ENCODE data around the gene ACOT12.

Gene ACOT12

GRCh38 chr5:81371354-81371876 is 22.5 kb downstream of the ACOT12 start:
- Mint-ChIP-seq H3K4me1 (no peaks in the 10 kb centered on the region), H3K27me3 (peaks cover 7% of the 10 kb centered on the region), H3K9me3 (no peaks in the 10 kb centered on the region), H3K27ac (no peak overlapping the region), H3K36me3 (no peaks in the 10 kb centered on the region), H3K4me3 (no peak overlapping the region)
- DNase-seq (ENCODE audit: low spot score in 2 of 2): no peak
- ATAC-seq (ENCODE audit: low read depth): no peak

- no peak for DNase-seq (ENCODE audit: low spot score in 2 of 2)
- H3K4me1 Mint-ChIP-seq: no peaks in the 10 kb centered on the region
- no peak overlapping the region for H3K27ac Mint-ChIP-seq
- no peak overlapping the region for H3K4me3 Mint-ChIP-seq
- H3K9me3 Mint-ChIP-seq: no peaks in the 10 kb centered on the region
- ATAC-seq (ENCODE audit: low read depth): no peak
- peaks cover 7% of the 10 kb centered on the region for H3K27me3 Mint-ChIP-seq
- H3K36me3 Mint-ChIP-seq: no peaks in the 10 kb centered on the region
These were observed 23.0 kb downstream of the ACOT12 start for GRCh38 chr5:81370912-81371311.

- Mint-ChIP-seq H3K36me3 (no peaks in the 10 kb centered on the region), H3K27me3 (peaks cover 2% of the 10 kb centered on the region), H3K4me1 (no peaks in the 10 kb centered on the region), H3K4me3 (no peak overlapping the region), H3K27ac (no peak overlapping the region), H3K9me3 (no peaks in the 10 kb centered on the region)
- no peak for DNase-seq (ENCODE audit: low spot score in 2 of 2)
- no peak for ATAC-seq (ENCODE audit: low read depth)
These were observed 28.4 kb downstream of the ACOT12 start for GRCh38 chr5:81365541-81365940.

GRCh38 chr5:81363093-81363871 is 30.7 kb downstream of the ACOT12 start:
- peaks cover 4% of the 10 kb centered on the region for H3K27me3 Mint-ChIP-seq
- no peaks in the 10 kb centered on the region for H3K4me1 Mint-ChIP-seq
- ATAC-seq (ENCODE audit: low read depth) (no peak), DNase-seq (ENCODE audit: low spot score in 2 of 2) (no peak)
- no peak overlapping the region for H3K27ac Mint-ChIP-seq
- no peaks in the 10 kb centered on the region for H3K9me3 Mint-ChIP-seq
- H3K36me3 Mint-ChIP-seq: no peaks in the 10 kb centered on the region
- no peak overlapping the region for H3K4me3 Mint-ChIP-seq

- DNase-seq (ENCODE audit: low spot score in 2 of 2): no peak
- H3K4me3 Mint-ChIP-seq: no peak overlapping the region
These were observed 32.3 kb downstream of the ACOT12 start for GRCh38 chr5:81361600-81361999.

GRCh38 chr5:81360640-81361039 is 33.3 kb downstream of the ACOT12 start:
- no peak for DNase-seq (ENCODE audit: low spot score in 2 of 2)
- ATAC-seq (ENCODE audit: low read depth): no peak
- H3K27ac Mint-ChIP-seq: no peak overlapping the region
- H3K4me3 Mint-ChIP-seq: no peak overlapping the region
- no peaks in the 10 kb centered on the region for H3K36me3 Mint-ChIP-seq
- H3K27me3 Mint-ChIP-seq: peaks cover 2% of the 10 kb centered on the region
- H3K9me3 Mint-ChIP-seq: no peaks in the 10 kb centered on the region
- no peaks in the 10 kb centered on the region for H3K4me1 Mint-ChIP-seq

More at GRCh38 chr5:81361600-81361999, 32.3 kb downstream of the ACOT12 start:
- H3K4me1 Mint-ChIP-seq: no peaks in the 10 kb centered on the region
- H3K27ac Mint-ChIP-seq: no peak overlapping the region
- H3K9me3 Mint-ChIP-seq: no peaks in the 10 kb centered on the region
- H3K36me3 Mint-ChIP-seq: no peaks in the 10 kb centered on the region
- H3K27me3 Mint-ChIP-seq: peaks cover 2% of the 10 kb centered on the region
- no peak for ATAC-seq (ENCODE audit: low read depth)

GRCh38 chr5:81359881-81360280 is 34.1 kb downstream of the ACOT12 start:
- DNase-seq (ENCODE audit: low spot score in 2 of 2): no peak
- H3K4me3 Mint-ChIP-seq: no peak overlapping the region
- no peaks in the 10 kb centered on the region for H3K4me1 Mint-ChIP-seq
- H3K27me3 Mint-ChIP-seq: peaks cover 2% of the 10 kb centered on the region
- H3K36me3 Mint-ChIP-seq: no peaks in the 10 kb centered on the region
- no peak overlapping the region for H3K27ac Mint-ChIP-seq
- H3K9me3 Mint-ChIP-seq: no peaks in the 10 kb centered on the region
- no peak for ATAC-seq (ENCODE audit: low read depth)

GRCh38 chr5:81359108-81359507 is 34.8 kb downstream of the ACOT12 start:
- no peak for ATAC-seq (ENCODE audit: low read depth)

GRCh38 chr5:81355291-81356251 is 38.4 kb downstream of the ACOT12 start:
- H3K27me3 Mint-ChIP-seq: peaks cover 3% of the 10 kb centered on the region
- no peaks in the 10 kb centered on the region for H3K36me3 Mint-ChIP-seq
- H3K4me1 Mint-ChIP-seq: no peaks in the 10 kb centered on the region
- no peaks in the 10 kb centered on the region for H3K9me3 Mint-ChIP-seq
- DNase-seq (ENCODE audit: low spot score in 2 of 2): no peak
- no peak overlapping the region for H3K4me3 Mint-ChIP-seq
- ATAC-seq (ENCODE audit: low read depth): no peak
- no peak overlapping the region for H3K27ac Mint-ChIP-seq

More at GRCh38 chr5:81359108-81359507, 34.8 kb downstream of the ACOT12 start:
- Mint-ChIP-seq H3K9me3 (no peaks in the 10 kb centered on the region), H3K27me3 (peaks cover 2% of the 10 kb centered on the region), H3K4me1 (no peaks in the 10 kb centered on the region), H3K4me3 (no peak overlapping the region), H3K36me3 (no peaks in the 10 kb centered on the region), H3K27ac (no peak overlapping the region)
- no peak for DNase-seq (ENCODE audit: low spot score in 2 of 2)

GRCh38 chr5:81354093-81354492 is 39.8 kb downstream of the ACOT12 start:
- no peaks in the 10 kb centered on the region for H3K4me1 Mint-ChIP-seq

GRCh38 chr5:81353189-81353588 is 40.7 kb downstream of the ACOT12 start:
- no peaks in the 10 kb centered on the region for H3K9me3 Mint-ChIP-seq
- DNase-seq (ENCODE audit: low spot score in 2 of 2) (no peak), ATAC-seq (ENCODE audit: low read depth) (no peak)
- no peaks in the 10 kb centered on the region for H3K36me3 Mint-ChIP-seq
- H3K27me3 Mint-ChIP-seq: peaks cover 1% of the 10 kb centered on the region
- no peak overlapping the region for H3K27ac Mint-ChIP-seq
- H3K4me1 Mint-ChIP-seq: no peaks in the 10 kb centered on the region
- no peak overlapping the region for H3K4me3 Mint-ChIP-seq

More at GRCh38 chr5:81354093-81354492, 39.8 kb downstream of the ACOT12 start:
- H3K27ac Mint-ChIP-seq: no peak overlapping the region
- H3K4me3 Mint-ChIP-seq: no peak overlapping the region
- no peaks in the 10 kb centered on the region for H3K36me3 Mint-ChIP-seq
- no peak for DNase-seq (ENCODE audit: low spot score in 2 of 2)
- peaks cover 3% of the 10 kb centered on the region for H3K27me3 Mint-ChIP-seq
- H3K9me3 Mint-ChIP-seq: no peaks in the 10 kb centered on the region
- ATAC-seq (ENCODE audit: low read depth): no peak

GRCh38 chr5:81350507-81350906 is 43.4 kb downstream of the ACOT12 start:
- Mint-ChIP-seq H3K36me3 (no peaks in the 10 kb centered on the region), H3K27ac (no peak overlapping the region), H3K4me3 (no peak overlapping the region), H3K4me1 (no peaks in the 10 kb centered on the region), H3K27me3 (peaks cover 1% of the 10 kb centered on the region), H3K9me3 (no peaks in the 10 kb centered on the region)
- no peak for DNase-seq (ENCODE audit: low spot score in 2 of 2)
- no peak for ATAC-seq (ENCODE audit: low read depth)

GRCh38 chr5:81349161-81349560 is 44.8 kb downstream of the ACOT12 start:
- ATAC-seq (ENCODE audit: low read depth): no peak
- Mint-ChIP-seq H3K4me1 (no peaks in the 10 kb centered on the region), H3K27ac (no peak overlapping the region), H3K36me3 (no peaks in the 10 kb centered on the region), H3K27me3 (peaks cover 4% of the 10 kb centered on the region), H3K4me3 (no peak overlapping the region), H3K9me3 (no peaks in the 10 kb centered on the region)
- no peak for DNase-seq (ENCODE audit: low spot score in 2 of 2)

- H3K4me3 Mint-ChIP-seq: no peak overlapping the region
- peaks cover 4% of the 10 kb centered on the region for H3K27me3 Mint-ChIP-seq
- H3K4me1 Mint-ChIP-seq: no peaks in the 10 kb centered on the region
- no peaks in the 10 kb centered on the region for H3K9me3 Mint-ChIP-seq
- H3K27ac Mint-ChIP-seq: no peak overlapping the region
- no peaks in the 10 kb centered on the region for H3K36me3 Mint-ChIP-seq
- ATAC-seq (ENCODE audit: low read depth) (no peak), DNase-seq (ENCODE audit: low spot score in 2 of 2) (no peak)
These were observed 48.4 kb downstream of the ACOT12 start for GRCh38 chr5:81345411-81346003.
